Measurements from ENCODE around the gene BIRC5.

The BIRC5 gene

GRCh38 chr17:78219396-78220150 is 5.5 kb downstream of the BIRC5 start:
- TF ChIP-seq, protein P1, sequence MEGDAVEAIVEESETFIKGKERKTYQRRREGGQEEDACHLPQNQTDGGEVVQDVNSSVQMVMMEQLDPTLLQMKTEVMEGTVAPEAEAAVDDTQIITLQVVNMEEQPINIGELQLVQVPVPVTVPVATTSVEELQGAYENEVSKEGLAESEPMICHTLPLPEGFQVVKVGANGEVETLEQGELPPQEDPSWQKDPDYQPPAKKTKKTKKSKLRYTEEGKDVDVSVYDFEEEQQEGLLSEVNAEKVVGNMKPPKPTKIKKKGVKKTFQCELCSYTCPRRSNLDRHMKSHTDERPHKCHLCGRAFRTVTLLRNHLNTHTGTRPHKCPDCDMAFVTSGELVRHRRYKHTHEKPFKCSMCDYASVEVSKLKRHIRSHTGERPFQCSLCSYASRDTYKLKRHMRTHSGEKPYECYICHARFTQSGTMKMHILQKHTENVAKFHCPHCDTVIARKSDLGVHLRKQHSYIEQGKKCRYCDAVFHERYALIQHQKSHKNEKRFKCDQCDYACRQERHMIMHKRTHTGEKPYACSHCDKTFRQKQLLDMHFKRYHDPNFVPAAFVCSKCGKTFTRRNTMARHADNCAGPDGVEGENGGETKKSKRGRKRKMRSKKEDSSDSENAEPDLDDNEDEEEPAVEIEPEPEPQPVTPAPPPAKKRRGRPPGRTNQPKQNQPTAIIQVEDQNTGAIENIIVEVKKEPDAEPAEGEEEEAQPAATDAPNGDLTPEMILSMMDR (IDR thresholded peaks at IDR 0.05; ENCODE audit: low read depth, low read length): no peak
- DNase-seq (ENCODE audit: extremely low read depth, low read depth): no peak

DNA sequence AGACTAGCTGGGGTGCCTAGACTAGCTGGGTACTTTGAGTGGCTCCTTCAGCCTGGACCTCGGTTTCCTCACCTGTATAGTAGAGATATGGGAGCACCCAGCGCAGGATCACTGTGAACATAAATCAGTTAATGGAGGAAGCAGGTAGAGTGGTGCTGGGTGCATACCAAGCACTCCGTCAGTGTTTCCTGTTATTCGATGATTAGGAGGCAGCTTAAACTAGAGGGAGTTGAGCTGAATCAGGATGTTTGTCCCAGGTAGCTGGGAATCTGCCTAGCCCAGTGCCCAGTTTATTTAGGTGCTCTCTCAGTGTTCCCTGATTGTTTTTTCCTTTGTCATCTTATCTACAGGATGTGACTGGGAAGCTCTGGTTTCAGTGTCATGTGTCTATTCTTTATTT is 9.0 kb downstream of the BIRC5 start:
- DNase-seq (ENCODE audit: extremely low read depth, low read depth): no peak
- TF ChIP-seq, protein P1 (IDR thresholded peaks at IDR 0.05; ENCODE audit: low read depth, low read length): no peak

DNA sequence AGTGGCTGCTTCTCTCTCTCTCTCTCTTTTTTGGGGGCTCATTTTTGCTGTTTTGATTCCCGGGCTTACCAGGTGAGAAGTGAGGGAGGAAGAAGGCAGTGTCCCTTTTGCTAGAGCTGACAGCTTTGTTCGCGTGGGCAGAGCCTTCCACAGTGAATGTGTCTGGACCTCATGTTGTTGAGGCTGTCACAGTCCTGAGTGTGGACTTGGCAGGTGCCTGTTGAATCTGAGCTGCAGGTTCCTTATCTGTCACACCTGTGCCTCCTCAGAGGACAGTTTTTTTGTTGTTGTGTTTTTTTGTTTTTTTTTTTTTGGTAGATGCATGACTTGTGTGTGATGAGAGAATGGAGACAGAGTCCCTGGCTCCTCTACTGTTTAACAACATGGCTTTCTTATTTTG is 9.7 kb downstream of the BIRC5 start:
- TF ChIP-seq, protein P1 (IDR thresholded peaks at IDR 0.05; ENCODE audit: low read depth, low read length): no peak
- DNase-seq (ENCODE audit: extremely low read depth, low read depth): no peak

GRCh38 chr17:78224231-78225087 is 10.4 kb downstream of the BIRC5 start:
- no peak for DNase-seq (ENCODE audit: extremely low read depth, low read depth)
- TF ChIP-seq, protein P1 (IDR thresholded peaks at IDR 0.05; ENCODE audit: low read depth, low read length): no peak

- TF ChIP-seq, protein P1 (IDR thresholded peaks at IDR 0.05; ENCODE audit: low read depth, low read length): no peak
- DNase-seq (ENCODE audit: extremely low read depth, low read depth): no peak
These were observed 11.2 kb downstream of the BIRC5 start for GRCh38 chr17:78225088-78225865.

DNA sequence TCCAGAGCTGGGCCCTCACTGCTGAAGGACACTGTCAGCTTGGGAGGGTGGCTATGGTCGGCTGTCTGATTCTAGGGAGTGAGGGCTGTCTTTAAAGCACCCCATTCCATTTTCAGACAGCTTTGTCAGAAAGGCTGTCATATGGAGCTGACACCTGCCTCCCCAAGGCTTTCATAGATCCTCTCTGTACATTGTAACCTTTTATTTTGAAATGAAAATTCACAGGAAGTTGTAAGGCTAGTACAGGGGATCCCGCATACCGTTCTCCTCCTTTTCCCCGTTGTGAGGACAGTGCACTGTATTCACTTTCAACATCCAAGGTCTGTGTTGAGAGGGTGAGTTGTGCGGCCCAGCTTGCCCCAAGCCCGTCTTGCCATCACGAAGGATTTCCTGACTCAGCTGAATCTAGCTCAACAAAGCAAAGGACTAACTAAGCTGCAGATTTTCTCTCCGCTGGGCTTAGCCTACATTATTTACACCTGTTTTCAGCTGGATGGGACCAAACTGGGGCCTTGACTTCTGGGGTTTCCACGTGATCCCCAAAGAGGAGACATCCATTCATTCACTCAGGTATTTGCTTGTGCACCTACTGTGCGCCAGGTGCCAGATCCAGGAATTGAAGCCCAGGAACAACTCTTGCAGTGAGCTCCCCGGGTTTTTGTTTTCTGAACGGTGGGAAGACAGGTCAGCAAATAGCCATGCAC is 12.2 kb downstream of the BIRC5 start:
- TF ChIP-seq, protein P1 (IDR thresholded peaks at IDR 0.05; ENCODE audit: low read depth, low read length): no peak

More for the DNA sequence above, 12.2 kb downstream of the BIRC5 start:
- DNase-seq (ENCODE audit: extremely low read depth, low read depth): no peak

Data from AG09319 (cell line).